Measurements from ENCODE around the gene ZBTB7A. TPM values are rescaled to one million over a fixed set of nuclear protein-coding genes. Genes with fewer than 3 reads are reported as not detected.

ZBTB7A gene
- total RNA-seq, 1 experiment from 2014 or later: 49.5 TPM

GRCh38 chr19:4101496-4101770 is 34.7 kb upstream of the ZBTB7A start:
- no peak for ATAC-seq
- no peaks in the 10 kb centered on the region for H3K79me2 ChIP-seq (ENCODE audit: insufficient read depth, low read length)

More at GRCh38 chr19:4101496-4101770, 34.7 kb upstream of the ZBTB7A start:
- Histone ChIP-seq H3K4me1 (ENCODE audit: control insufficient read depth in 1 of 2, insufficient read depth in 2 of 2, low read length in 2 of 2) (peaks cover 0 to 26% of the 10 kb centered on the region in 2 experiments; a peak in 3 of 4 replicates), H3K36me3 (ENCODE audit: control insufficient read depth in 1 of 2, insufficient read depth in 2 of 2, low read length in 2 of 2) (peaks cover 14 to 20% of the 10 kb centered on the region in 2 experiments), H3K9me3 (ENCODE audit: control insufficient read depth in 1 of 2, insufficient read depth in 1 of 2, low read depth in 1 of 2, low read length in 2 of 2) (no peaks in the 10 kb centered on the region), H3K27me3 (ENCODE audit: insufficient read depth, low read length) (no peaks in the 10 kb centered on the region), H3K4me2 (ENCODE audit: low read length) (no peak overlapping the region), H3K27ac (ENCODE audit: low read depth, low read length) (no peak overlapping the region), H4K20me1 (ENCODE audit: insufficient read depth) (no peaks in the 10 kb centered on the region), H2AFZ (ENCODE audit: low read depth, low read length, poor library complexity, severe bottlenecking) (no peak overlapping the region), H3K9ac (ENCODE audit: low read length) (no peak overlapping the region), H3K4me3 (replicated peaks in 1 of 2; ENCODE audit: low read depth in 1 of 2, low read length in 2 of 2) (no peak overlapping the region), H3K9me2 (ENCODE audit: insufficient read depth) (no peaks in the 10 kb centered on the region)
- RAD21 ChIA-PET (ENCODE audit: low non-redundant PET in 1 of 2, low total read pairs in 2 of 2, uncharacterized antibody in 2 of 2, unreplicated experiment in 2 of 2): no interaction called here
- no peak for TF ChIP-seq REST (IDR thresholded peaks at IDR 0.05; ENCODE audit: low read depth)
- no peak for TF ChIP-seq SP1 (IDR thresholded peaks at IDR 0.05; ENCODE audit: low read depth)
- no peak for TF ChIP-seq CTCF (IDR thresholded peaks at IDR 0.05 in 2 of 3, conservative IDR thresholded peaks at IDR 0.05 in 1 of 3; ENCODE audit: borderline replicate concordance in 1 of 3, insufficient read depth in 1 of 3, low read depth in 2 of 3, low read length in 2 of 3)
- no peak for TF ChIP-seq POLR2AphosphoS5 (IDR thresholded peaks at IDR 0.05; ENCODE audit: low read depth, low read length)
- TF ChIP-seq FOSL1 (IDR thresholded peaks at IDR 0.05; ENCODE audit: low read depth): no peak
- no peak for TF ChIP-seq JUND (IDR thresholded peaks at IDR 0.05)
- no peak for TF ChIP-seq TCF7L2 (IDR thresholded peaks at IDR 0.05; ENCODE audit: borderline replicate concordance, extremely low read depth, insufficient read depth, insufficient read length)
- TF ChIP-seq EZH2phosphoT487 (IDR thresholded peaks at IDR 0.05; ENCODE audit: borderline replicate concordance): no peak
- no peak for TF ChIP-seq YY1 (IDR thresholded peaks at IDR 0.05; ENCODE audit: extremely low read depth, insufficient replicate concordance, low read depth, low read length)
- TF ChIP-seq RAD21 (IDR thresholded peaks at IDR 0.05; ENCODE audit: low read depth): no peak
- no peak for TF ChIP-seq CEBPB (IDR thresholded peaks at IDR 0.05; ENCODE audit: low read depth)
- TF ChIP-seq SIN3A (IDR thresholded peaks at IDR 0.05; ENCODE audit: low read depth): no peak
- no peak for TF ChIP-seq ELF1 (IDR thresholded peaks at IDR 0.05; ENCODE audit: borderline replicate concordance, low read depth)
- TF ChIP-seq EGR1 (IDR thresholded peaks at IDR 0.05; ENCODE audit: low read depth): no peak
- no peak for TF ChIP-seq ZNF274 (IDR thresholded peaks at IDR 0.05; ENCODE audit: low read depth, low read length)
- POLR2A ChIA-PET: no interaction called here
- CTCF ChIA-PET: no interaction called here
- BruUV-seq (replicated peaks): no TSS peak
- intact Hi-C loops (cut with micrococcal nuclease): no loop called here
- no peak for DNase-seq (ENCODE audit: low read depth, low spot score)
